HG03196 (cell line): ENCODE results near the gene KCNH1.

Source experiments
- ATAC-seq: cut with Tn5 transposase; IDR thresholded peaks from one replicate; pipeline ENCODE4 v1.9.1; 2021; ENCODE audit not compliant: unreplicated experiment

KCNH1 gene

DNA sequence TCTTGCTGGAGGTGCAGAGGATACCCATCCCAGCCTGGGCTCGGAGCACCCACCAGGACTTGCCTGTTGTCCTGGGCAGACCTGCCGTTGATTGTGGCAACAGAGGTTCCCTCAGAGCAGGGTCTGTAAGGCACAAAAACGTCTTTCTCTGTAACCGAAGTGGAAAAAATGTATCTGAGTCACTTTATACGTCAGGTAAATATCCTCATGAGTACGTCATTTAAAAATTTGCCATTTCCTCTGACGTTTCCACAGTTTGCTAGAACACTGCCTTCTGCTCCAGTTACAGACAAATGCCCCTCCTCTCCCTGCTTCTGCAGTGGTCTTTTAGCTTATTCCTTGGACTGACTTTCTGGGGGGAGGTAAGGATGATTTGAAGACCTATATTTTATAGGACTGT is 478.4 kb downstream of the KCNH1 start:
- no peak for ATAC-seq

DNA sequence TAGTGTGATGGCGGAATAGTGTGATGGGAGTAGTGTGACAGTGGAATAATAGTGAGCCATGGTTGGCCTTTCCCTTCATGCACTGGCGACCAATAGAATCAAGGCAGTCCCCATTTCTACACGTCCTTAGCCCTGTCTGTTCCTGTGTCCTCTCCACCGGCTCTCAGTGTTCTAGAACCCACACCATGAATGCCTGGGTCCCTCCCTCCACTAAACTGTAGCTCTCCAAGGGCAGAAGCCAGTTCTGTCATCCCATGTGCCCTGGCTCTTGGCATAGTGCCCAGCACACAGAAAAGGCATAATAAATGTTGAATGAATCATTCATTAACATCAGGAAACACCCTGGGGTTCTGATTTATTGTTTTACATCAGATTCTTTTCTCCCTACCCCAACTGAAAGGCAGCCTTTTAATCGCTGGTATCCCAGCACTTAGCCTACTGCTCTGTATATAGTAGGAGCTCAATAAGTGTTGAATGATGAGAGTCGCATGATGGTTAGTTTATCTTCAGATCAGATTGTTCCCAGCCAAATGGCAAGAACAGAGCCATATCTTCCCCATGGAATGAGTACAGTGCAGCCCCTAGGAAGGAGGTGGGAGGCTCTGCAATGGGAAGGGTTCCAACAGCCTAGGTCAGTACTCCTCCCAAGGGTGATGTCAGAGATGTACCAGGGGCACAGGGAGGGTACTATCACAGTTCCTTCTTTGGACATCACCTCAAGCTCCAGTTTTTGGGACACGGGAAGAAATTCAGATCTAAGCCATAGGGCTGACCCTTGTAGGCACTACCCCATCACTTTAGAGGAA is 479.6 kb downstream of the KCNH1 start:
- ATAC-seq: no peak

DNA sequence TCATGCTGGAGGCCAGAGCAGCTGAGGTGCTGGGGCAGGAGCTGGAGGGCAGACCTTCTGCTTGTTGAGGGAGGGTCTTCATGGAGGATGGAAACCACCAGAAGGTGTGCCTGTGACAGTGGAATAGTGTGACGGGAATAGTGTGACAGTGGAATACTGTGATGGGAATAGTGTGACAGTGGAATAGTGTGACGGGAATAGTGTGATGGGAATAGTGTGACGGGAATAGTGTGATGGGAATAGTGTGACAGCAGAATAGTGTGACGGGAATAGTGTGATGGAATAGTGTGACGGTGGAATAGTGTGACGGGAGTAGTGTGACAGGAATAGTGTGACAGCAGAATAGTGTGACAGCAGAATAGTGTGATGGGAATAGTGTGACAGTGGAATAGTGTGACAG is 480.2 kb downstream of the KCNH1 start:
- ATAC-seq: no peak

DNA sequence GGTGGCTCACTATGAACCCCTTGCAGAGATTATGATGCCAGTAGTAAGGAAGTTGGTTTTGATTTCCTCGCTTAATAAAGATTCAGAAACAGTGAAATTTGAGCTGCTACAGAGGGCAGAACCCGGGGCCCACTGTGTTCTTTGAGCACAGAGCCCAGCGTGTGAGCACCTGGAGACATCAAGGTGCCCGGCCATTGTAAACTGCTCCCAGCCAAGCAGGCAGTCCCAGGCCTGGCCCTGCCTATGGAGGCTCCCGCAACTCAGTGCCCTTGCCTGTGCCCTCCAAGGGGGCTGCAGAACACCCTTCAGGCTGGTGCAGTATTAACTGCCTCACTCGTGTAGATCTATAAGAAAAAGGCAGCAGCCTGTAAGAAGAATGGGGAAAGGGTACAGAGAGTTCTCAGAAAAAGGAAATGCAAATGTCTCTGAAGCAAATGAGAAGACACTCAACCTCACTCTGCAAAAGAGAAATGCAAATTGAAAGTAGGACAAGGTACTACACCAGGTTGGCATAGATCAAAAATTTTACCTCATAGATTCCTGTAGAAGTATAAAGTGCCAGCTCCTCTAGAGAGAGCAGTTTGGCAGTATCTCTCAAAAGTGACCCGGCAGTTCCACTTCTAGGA is 481.5 kb downstream of the KCNH1 start:
- ATAC-seq: no peak

DNA sequence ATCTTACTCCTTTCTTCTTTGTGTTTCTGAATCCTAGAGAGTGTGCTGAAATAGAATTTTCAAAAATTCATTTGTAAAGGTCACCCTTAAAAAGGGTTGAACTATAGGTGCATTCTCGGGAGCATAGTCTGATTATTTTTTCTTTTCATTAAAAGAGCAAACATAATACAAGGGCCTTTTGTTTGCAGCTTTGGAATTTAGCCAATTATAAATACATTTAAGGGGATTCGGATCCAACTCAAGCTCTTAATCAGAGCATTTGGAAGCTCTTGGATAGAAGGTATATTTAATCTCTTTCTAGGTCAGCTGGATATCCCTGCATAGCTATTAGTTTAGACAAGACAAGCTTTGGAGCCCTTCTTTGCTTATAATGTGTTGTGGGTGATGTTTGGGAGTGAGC is 483.5 kb downstream of the KCNH1 start:
- no peak for ATAC-seq

DNA sequence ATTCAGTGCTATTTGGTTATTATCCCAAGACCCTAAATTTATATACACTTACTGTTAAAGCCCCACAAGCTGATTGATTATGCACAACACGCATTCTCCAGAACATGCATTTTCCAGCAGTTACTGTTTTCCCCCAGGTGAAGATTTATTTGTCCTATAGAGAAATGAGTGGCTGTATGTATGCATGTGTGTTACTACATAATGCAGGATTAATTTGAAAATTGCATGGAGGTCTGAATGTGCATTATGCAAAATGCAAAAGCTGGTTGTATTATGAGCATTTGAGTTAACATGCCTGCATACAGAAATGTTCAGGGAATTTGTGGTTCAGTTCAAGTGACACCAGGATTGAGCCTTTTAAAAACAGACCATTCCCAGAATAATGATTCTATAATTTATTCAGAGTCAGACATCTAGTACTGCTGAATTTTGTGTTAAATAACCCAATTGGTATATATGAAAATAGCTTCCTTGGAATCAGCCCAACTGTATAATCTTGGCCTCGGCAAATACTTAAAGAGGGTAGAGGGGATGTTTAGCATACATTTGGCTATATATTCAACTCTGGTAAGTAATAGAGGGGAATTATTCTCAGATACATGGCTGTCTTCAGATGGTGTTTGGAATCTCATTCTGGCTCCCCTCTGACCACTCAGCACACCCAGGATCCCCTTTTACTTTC is 485.2 kb downstream of the KCNH1 start:
- ATAC-seq: no peak

DNA sequence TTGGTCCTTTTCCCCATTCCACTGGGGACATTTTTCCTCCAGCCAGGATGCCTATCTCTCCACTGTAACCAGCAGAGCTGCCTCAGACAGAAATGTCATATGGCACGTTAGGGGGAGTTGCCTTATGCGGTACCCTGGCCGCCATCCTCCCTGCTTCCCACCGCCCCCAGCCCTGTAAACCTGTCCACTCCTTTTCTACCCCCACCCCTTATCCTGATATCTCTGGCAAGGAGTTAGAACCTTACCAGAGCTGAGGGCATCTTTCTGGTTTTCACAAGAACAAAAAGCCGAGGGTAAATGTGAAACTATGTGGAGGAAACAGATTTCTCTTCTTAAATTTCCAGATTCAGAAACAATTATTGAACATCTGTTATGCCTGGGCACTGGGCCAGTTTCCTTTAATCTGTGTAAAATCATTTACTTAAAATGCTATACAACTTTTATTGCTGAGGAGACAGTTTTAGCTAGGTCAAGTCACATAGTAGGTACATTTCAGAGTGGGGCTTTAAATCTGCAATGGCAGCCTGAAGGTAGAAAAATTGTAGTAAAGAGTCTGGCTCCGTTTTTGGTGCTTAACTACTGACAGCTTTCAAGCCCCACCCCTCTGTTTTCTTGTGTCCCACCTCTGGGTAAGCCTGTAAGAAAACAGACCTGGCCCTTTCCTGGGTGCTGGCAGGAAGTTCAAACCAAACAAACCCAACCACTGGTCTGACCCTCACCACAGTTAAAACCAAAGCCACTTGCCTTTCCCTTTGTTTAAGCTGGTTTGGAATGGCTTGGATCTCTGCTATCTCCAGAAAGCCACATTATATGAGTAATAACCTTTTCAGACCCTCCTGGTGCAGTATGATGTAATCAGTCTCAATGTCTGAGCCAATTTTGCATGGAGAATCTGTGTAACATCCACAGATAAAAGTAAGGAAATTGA is 486.3 kb downstream of the KCNH1 start:
- no peak for ATAC-seq

DNA sequence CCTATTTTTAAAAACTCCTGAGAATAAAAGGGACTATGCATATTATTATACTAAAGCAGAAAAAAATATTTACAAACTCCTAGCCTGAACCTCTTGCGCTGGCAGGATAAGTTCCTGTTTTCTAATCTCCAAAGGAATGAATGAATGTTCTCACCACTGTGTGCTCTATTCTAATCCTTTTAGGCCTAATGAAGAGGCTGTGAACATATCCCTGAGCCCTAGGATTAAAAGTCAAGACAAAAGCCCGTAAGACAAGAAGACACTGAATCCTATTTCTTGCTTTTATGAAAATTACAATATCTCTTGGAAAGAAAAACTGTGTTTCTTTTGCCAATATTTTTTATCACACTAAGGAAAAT is 487.7 kb downstream of the KCNH1 start:
- ATAC-seq: no peak

DNA sequence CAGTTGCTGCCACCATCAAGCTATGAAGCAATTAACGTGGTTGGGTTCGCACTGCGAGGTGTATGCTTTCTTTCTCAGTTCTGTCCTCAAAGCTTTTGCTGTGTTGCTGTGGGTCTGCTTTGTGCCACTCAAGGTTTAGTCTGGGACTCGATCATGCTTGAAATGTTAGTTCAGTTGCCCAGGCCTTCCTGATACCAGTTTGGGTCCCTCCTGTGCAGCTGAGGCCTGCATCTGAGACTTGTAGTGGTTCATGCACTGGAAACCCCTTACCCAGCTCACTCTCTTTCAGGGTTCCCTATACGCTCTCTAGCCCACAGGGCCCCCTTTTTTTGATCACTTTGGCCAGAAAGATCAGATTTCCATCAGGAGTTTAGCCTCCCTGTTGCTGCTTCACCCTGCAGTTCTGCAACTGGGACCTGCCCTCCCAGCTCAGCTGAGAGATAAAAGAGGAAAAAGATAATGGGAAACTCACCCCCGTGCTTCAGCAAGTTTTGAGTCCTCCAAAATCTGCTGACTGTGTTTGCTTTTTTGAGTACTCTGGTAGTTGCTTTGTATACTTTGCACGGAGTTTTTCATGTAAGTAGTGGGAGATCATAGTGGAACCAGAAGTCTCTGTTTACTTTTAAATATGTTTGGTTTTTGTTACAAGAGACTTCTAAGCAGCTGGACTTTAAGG is 488.2 kb downstream of the KCNH1 start:
- no peak for ATAC-seq

DNA sequence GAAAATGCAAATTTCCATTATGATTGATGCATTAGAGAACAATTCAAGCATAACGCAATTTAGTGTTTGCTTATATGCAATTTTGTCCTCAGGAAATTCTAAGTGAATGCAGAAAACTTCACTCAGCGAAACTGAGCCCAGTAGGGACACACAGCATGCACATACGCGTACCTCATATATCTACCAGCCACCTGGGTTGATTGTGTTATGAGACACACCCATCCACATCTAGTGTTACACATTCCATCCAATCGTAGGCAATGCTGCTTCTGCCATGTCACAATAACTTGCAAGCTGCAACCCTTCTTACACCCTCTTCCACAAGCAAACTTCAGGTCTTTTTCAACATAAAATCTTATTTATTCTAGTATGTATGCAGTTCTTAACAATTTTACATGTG is 492.4 kb downstream of the KCNH1 start:
- ATAC-seq: no peak

DNA sequence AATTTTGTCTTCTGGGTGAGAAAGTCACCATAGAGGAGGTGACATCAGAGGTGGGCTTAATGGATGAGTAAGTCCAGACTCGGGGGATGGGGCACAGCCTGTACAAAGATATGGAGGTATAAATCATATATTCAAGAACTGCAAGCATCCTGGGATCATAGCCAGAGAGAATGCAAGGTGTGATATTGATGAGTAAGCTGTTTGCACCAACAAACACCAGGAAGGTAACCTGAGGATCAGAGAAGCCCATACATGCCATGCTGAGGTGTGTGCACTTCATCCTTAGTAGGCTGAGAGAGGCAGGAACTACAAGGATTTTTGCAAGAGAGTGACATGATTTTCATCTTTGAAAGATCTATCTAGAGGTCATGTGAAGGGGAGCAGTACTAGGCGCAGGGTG is 498.8 kb downstream of the KCNH1 start:
- ATAC-seq: no peak

DNA sequence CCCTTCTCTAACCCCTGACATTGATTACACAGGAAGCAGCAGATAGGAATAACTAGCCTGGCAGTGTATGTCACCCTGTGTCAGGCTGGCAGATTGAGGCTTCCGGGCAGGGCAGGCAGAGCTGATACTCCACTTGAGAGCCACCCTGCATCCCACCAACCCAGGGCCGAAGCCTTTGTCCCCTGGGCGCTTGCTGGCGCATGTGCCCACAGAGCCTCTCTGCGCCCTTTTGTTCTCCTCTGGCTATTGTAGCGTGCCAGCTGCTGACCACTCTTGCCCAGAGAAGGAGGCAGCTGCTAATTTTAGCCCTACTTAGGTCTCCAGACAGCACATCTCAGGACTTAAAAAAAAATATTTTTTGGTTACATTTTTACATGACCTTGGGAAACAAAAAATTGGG is 500.3 kb downstream of the KCNH1 start:
- ATAC-seq: no peak

DNA sequence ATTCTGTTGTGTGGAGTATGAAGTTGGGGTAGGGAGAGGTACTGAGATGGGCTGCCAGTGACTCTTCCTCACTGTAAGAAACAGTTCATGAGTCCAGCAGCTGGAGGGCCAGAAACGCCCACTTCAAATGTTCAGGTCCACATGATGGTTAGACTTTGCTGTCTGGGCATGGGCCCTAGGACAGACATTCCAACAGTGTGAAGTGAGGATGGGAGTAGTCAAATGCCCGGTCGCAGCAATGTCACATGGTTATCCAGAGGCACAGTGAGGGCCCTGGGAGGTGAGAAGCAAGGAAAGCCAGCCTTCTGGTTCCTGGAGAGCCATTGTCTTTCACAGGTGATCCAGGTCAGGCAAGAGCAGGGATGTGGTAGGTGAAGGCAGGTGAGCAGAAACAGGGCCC is 500.8 kb downstream of the KCNH1 start:
- ATAC-seq: no peak

DNA sequence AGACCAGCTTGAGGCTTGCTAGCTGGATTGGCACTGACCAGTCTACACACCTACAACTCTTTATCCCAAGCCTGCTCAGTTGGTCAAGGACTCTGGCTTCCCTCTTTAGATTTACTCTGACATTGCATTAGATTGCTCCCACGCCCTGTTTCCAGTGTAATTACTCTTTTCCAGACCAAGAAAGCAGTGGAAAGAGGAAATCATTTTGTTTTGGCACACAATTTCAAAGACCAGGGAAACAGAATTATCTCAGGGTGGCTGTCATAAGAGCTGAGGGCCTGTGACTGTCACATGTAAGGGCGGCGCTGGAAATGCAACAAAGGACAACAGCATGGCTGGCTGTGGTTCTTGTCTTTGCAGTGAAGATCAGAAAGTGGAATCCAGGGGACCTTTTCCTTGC is 502.5 kb downstream of the KCNH1 start:
- ATAC-seq: no peak

DNA sequence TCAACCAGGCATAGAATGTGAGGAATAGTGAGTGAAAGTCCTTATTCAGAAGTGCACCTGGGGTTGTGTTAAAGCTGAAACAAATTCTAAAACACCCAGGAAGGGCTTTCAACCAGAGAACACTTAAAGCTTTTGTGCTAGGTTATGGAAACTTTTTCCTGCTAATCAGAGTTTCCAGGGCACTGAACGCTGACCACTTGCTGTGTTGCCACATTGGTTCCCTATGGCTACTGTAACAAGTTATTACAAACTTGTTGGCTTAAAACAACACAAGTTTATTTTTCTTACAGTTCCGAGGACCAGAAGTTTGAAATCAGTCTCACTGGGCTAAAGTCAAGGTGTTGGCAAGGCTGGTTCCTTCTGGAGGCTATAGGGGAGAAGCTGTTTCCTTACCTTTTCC is 504.7 kb downstream of the KCNH1 start:
- ATAC-seq: no peak

DNA sequence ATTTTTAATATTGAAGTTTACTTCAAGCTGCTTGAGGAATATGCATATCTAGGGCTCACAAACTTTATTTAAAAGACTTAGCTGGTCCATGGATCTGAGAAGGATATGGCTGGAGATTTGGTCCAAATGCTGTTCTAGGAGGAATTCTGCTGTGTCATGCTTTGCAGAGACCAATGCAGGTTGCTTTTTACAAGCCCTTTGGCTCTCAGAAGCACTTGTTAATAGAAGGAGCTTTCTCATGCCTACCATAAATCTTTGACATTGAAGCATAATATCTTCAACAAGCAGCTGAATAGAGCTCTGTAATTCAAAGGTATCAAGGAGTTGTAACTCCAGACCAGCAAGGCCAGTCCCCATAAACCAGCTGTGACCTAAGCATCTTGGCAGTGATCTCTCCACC is 506.2 kb downstream of the KCNH1 start:
- no peak for ATAC-seq
